OCI-LY3 (cell line): Measurements from ENCODE around the gene AKAP8L.

ENCODE experiments used
- EZH2phosphoT487 ChIP-seq: fragments of 200-600 bp; shearing (Covaris generic); IDR thresholded peaks from 2 replicates; pipeline ENCODE4 v1.6.1; 2018; ENCODE audit warnings: antibody characterized with exemption, mixed run types, low read depth
- TF ChIP-seq, protein P1 (sequence below): fragments of 200-600, 300-600 bp; sonication (generic); IDR thresholded peaks from 2 replicates; pipeline ENCODE4 v1.5.1; 2014; ENCODE audit warnings: antibody characterized with exemption, low read length, low read depth

DNA sequence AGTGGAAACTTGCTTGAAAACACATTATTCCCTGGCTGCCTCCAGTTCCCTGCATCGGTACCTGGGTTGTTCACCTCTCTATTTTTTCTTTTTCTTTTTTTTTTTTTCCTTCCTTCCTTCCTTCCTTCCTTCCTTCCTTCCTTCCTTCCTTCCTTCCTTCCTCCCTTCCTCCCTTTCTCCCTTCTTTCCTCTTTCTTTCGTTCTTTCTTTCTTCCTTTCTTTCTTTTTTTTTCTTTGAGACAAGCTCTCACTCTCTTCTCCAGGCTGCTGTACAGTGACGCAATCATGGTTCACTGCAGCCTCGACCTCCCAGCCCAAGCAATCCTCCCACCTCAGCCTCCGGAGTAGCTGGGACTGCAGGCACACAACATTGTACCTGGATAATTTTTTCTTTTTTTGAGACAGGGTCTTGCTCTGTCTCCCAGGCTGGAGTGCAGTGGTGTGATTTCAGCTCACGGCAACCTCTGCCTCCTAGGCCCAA is 49.0 kb upstream of the AKAP8L start:
- TF ChIP-seq, protein P1, sequence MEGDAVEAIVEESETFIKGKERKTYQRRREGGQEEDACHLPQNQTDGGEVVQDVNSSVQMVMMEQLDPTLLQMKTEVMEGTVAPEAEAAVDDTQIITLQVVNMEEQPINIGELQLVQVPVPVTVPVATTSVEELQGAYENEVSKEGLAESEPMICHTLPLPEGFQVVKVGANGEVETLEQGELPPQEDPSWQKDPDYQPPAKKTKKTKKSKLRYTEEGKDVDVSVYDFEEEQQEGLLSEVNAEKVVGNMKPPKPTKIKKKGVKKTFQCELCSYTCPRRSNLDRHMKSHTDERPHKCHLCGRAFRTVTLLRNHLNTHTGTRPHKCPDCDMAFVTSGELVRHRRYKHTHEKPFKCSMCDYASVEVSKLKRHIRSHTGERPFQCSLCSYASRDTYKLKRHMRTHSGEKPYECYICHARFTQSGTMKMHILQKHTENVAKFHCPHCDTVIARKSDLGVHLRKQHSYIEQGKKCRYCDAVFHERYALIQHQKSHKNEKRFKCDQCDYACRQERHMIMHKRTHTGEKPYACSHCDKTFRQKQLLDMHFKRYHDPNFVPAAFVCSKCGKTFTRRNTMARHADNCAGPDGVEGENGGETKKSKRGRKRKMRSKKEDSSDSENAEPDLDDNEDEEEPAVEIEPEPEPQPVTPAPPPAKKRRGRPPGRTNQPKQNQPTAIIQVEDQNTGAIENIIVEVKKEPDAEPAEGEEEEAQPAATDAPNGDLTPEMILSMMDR = no peak
- no peak for TF ChIP-seq EZH2phosphoT487
